Measurements from ENCODE around the gene CLHC1.
A peak's percentile ranks its signal among the peaks of the same experiment; 100 is the strongest.

Gene CLHC1

GRCh38 chr2:55159752-55160151 is 72.3 kb downstream of the CLHC1 start:
- TF ChIP-seq PAX5 (IDR thresholded peaks at IDR 0.05; ENCODE audit: insufficient read depth, low read length, severe bottlenecking) (no peak), SPI1 (IDR thresholded peaks at IDR 0.05; ENCODE audit: low read depth, low read length) (no peak)
- DNase-seq (ENCODE audit: insufficient read length, low spot score) (no peak), FAIRE-seq (no peak)

GRCh38 chr2:55159037-55159651 is 72.9 kb downstream of the CLHC1 start:
- TF ChIP-seq SPI1 (IDR thresholded peaks at IDR 0.05; ENCODE audit: low read depth, low read length) (peak; percentile 45), POU2F2 (IDR thresholded peaks at IDR 0.05; ENCODE audit: low read depth, low read length) (no peak), POLR2AphosphoS5 (IDR thresholded peaks at IDR 0.05; ENCODE audit: low read depth, low read length) (no peak)
- DNase-seq (ENCODE audit: insufficient read length, low spot score), result peak; percentile 26
- FAIRE-seq, result peak; percentile 41

- FAIRE-seq, result no peak
- TF ChIP-seq SPI1 (IDR thresholded peaks at IDR 0.05; ENCODE audit: low read depth, low read length) (no peak), POLR2A (IDR thresholded peaks at IDR 0.05; ENCODE audit: low read depth, low read length) (no peak), POU2F2 (IDR thresholded peaks at IDR 0.05; ENCODE audit: low read depth, low read length) (no peak), PAX5 (IDR thresholded peaks at IDR 0.05; ENCODE audit: insufficient read depth, low read length, severe bottlenecking) (no peak), TAF1 (IDR thresholded peaks at IDR 0.05; ENCODE audit: low read depth, low read length) (no peak), POLR2AphosphoS5 (IDR thresholded peaks at IDR 0.05; ENCODE audit: low read depth, low read length) (no peak)
- no peak for DNase-seq (ENCODE audit: insufficient read length, low spot score)
Measured at GRCh38 chr2:55158111-55158814, 73.8 kb downstream of the CLHC1 start.

GRCh38 chr2:55157474-55157884 is 74.6 kb downstream of the CLHC1 start:
- no peak for FAIRE-seq
- DNase-seq (ENCODE audit: insufficient read length, low spot score), result no peak
- TF ChIP-seq TAF1 (IDR thresholded peaks at IDR 0.05; ENCODE audit: low read depth, low read length) (no peak), PAX5 (IDR thresholded peaks at IDR 0.05; ENCODE audit: insufficient read depth, low read length, severe bottlenecking) (no peak), POLR2A (IDR thresholded peaks at IDR 0.05; ENCODE audit: low read depth, low read length) (no peak), POU2F2 (IDR thresholded peaks at IDR 0.05; ENCODE audit: low read depth, low read length) (no peak), POLR2AphosphoS5 (IDR thresholded peaks at IDR 0.05; ENCODE audit: low read depth, low read length) (no peak), SPI1 (IDR thresholded peaks at IDR 0.05; ENCODE audit: low read depth, low read length) (no peak)

- FAIRE-seq (no peak), DNase-seq (ENCODE audit: insufficient read length, low spot score) (no peak)
- TF ChIP-seq POLR2AphosphoS5 (IDR thresholded peaks at IDR 0.05; ENCODE audit: low read depth, low read length), result no peak
- no peak for TF ChIP-seq POLR2A (IDR thresholded peaks at IDR 0.05; ENCODE audit: low read depth, low read length)
- no peak for TF ChIP-seq POU2F2 (IDR thresholded peaks at IDR 0.05; ENCODE audit: low read depth, low read length)
- no peak for TF ChIP-seq SPI1 (IDR thresholded peaks at IDR 0.05; ENCODE audit: low read depth, low read length)
- no peak for TF ChIP-seq PAX5 (IDR thresholded peaks at IDR 0.05; ENCODE audit: insufficient read depth, low read length, severe bottlenecking)
- TF ChIP-seq TAF1 (IDR thresholded peaks at IDR 0.05; ENCODE audit: low read depth, low read length), result no peak
Measured at GRCh38 chr2:55156984-55157383, 75.1 kb downstream of the CLHC1 start.

- TF ChIP-seq SPI1 (IDR thresholded peaks at IDR 0.05; ENCODE audit: low read depth, low read length), result no peak
- TF ChIP-seq POU2F2 (IDR thresholded peaks at IDR 0.05; ENCODE audit: low read depth, low read length), result no peak
- no peak for TF ChIP-seq PAX5 (IDR thresholded peaks at IDR 0.05; ENCODE audit: insufficient read depth, low read length, severe bottlenecking)
- TF ChIP-seq POLR2A (IDR thresholded peaks at IDR 0.05; ENCODE audit: low read depth, low read length), result no peak
- TF ChIP-seq TAF1 (IDR thresholded peaks at IDR 0.05; ENCODE audit: low read depth, low read length), result no peak
- no peak for TF ChIP-seq POLR2AphosphoS5 (IDR thresholded peaks at IDR 0.05; ENCODE audit: low read depth, low read length)
- FAIRE-seq (no peak), DNase-seq (ENCODE audit: insufficient read length, low spot score) (no peak)
Measured at GRCh38 chr2:55156326-55156725, 75.8 kb downstream of the CLHC1 start.

- DNase-seq (ENCODE audit: insufficient read length, low spot score), result no peak
- FAIRE-seq, result no peak
- TF ChIP-seq SPI1 (IDR thresholded peaks at IDR 0.05; ENCODE audit: low read depth, low read length) (no peak), POLR2A (IDR thresholded peaks at IDR 0.05; ENCODE audit: low read depth, low read length) (no peak), PAX5 (IDR thresholded peaks at IDR 0.05; ENCODE audit: insufficient read depth, low read length, severe bottlenecking) (no peak), TAF1 (IDR thresholded peaks at IDR 0.05; ENCODE audit: low read depth, low read length) (no peak), POLR2AphosphoS5 (IDR thresholded peaks at IDR 0.05; ENCODE audit: low read depth, low read length) (no peak), POU2F2 (IDR thresholded peaks at IDR 0.05; ENCODE audit: low read depth, low read length) (no peak)
Measured at GRCh38 chr2:55155764-55156281, 76.3 kb downstream of the CLHC1 start.

GRCh38 chr2:55155206-55155605 is 76.9 kb downstream of the CLHC1 start:
- FAIRE-seq (no peak), DNase-seq (ENCODE audit: insufficient read length, low spot score) (no peak)
- TF ChIP-seq POU2F2 (IDR thresholded peaks at IDR 0.05; ENCODE audit: low read depth, low read length) (no peak), POLR2A (IDR thresholded peaks at IDR 0.05; ENCODE audit: low read depth, low read length) (no peak), SPI1 (IDR thresholded peaks at IDR 0.05; ENCODE audit: low read depth, low read length) (no peak), POLR2AphosphoS5 (IDR thresholded peaks at IDR 0.05; ENCODE audit: low read depth, low read length) (no peak), PAX5 (IDR thresholded peaks at IDR 0.05; ENCODE audit: insufficient read depth, low read length, severe bottlenecking) (no peak), TAF1 (IDR thresholded peaks at IDR 0.05; ENCODE audit: low read depth, low read length) (no peak)

- TF ChIP-seq POU2F2 (IDR thresholded peaks at IDR 0.05; ENCODE audit: low read depth, low read length) (no peak), SPI1 (IDR thresholded peaks at IDR 0.05; ENCODE audit: low read depth, low read length) (no peak), POLR2AphosphoS5 (IDR thresholded peaks at IDR 0.05; ENCODE audit: low read depth, low read length) (no peak), POLR2A (IDR thresholded peaks at IDR 0.05; ENCODE audit: low read depth, low read length) (no peak), TAF1 (IDR thresholded peaks at IDR 0.05; ENCODE audit: low read depth, low read length) (no peak), PAX5 (IDR thresholded peaks at IDR 0.05; ENCODE audit: insufficient read depth, low read length, severe bottlenecking) (no peak)
- FAIRE-seq, result no peak
Measured at GRCh38 chr2:55154525-55155030, 77.5 kb downstream of the CLHC1 start.

More at GRCh38 chr2:55154525-55155030, 77.5 kb downstream of the CLHC1 start:
- no peak for DNase-seq (ENCODE audit: insufficient read length, low spot score)

Measured in GM12891 (cell line).